LNCaP clone FGC (cell line): ENCODE measurements around the gene SEMA3D.

Source experiments
- DNase-seq: peaks from one replicate; pipeline ENCODE4 v3.0.0-alpha.2; 2011; ENCODE audit warnings: low read depth
- H3K4me3 ChIP-seq: 2 replicates; pipeline ENCODE4 v1.5.1; 2011; ENCODE audit warnings: mild to moderate bottlenecking, low read depth, low read length, control low read depth
- CTCF ChIP-seq: IDR thresholded peaks from 2 replicates; pipeline ENCODE4 v1.5.1; 2012; ENCODE audit warnings: mild to moderate bottlenecking; ENCODE audit not compliant: control insufficient read depth, insufficient read depth; ENCODE audit errors: extremely low read depth

Gene SEMA3D

GRCh38 chr7:85119934-85120333, 66.9 kb downstream of the SEMA3D start:
- no peak for DNase-seq
- H3K4me3 ChIP-seq = no peak overlapping the region
- no peak for TF ChIP-seq CTCF

- TF ChIP-seq CTCF = no peak
- no peak overlapping the region for H3K4me3 ChIP-seq
- DNase-seq = no peak
Observed at GRCh38 chr7:85115862-85116261, 71.0 kb downstream of the SEMA3D start.

GRCh38 chr7:85115006-85115405, 71.8 kb downstream of the SEMA3D start:
- no peak overlapping the region for H3K4me3 ChIP-seq
- DNase-seq = no peak
- no peak for TF ChIP-seq CTCF

- DNase-seq = no peak
- no peak overlapping the region for H3K4me3 ChIP-seq
- no peak for TF ChIP-seq CTCF
Observed at GRCh38 chr7:85114342-85114741, 72.5 kb downstream of the SEMA3D start.

- no peak overlapping the region for H3K4me3 ChIP-seq
- TF ChIP-seq CTCF = no peak
- DNase-seq = no peak
Observed at GRCh38 chr7:85111761-85112160, 75.1 kb downstream of the SEMA3D start.

- no peak overlapping the region for H3K4me3 ChIP-seq
- no peak for DNase-seq
- no peak for TF ChIP-seq CTCF
Observed at GRCh38 chr7:85106719-85107118, 80.1 kb downstream of the SEMA3D start.

- no peak overlapping the region for H3K4me3 ChIP-seq
- no peak for TF ChIP-seq CTCF
- DNase-seq = no peak
Observed at GRCh38 chr7:85104432-85105205, 82.2 kb downstream of the SEMA3D start.
